ENCODE data around the gene NELL1.

NELL1 gene

DNA sequence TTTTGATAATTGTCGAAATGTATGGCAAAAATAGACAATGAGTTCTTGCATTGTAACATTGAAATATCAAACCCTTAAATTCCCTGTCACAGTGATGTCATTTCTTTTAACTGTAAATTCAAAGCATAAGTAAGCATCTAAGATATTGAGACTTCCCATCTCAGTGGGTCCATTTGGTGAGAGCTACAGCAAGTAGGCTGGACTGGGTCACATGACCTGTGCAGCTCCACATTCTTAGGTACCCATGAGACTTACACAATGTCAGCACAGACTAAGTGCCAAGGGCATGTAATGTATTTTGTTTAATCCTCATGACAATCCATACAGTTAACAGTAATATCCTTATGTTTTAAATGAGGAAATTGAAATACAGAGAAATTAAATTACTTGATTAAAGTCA, 210.7 kb downstream of the NELL1 start:
- no peak for DNase-seq

DNA sequence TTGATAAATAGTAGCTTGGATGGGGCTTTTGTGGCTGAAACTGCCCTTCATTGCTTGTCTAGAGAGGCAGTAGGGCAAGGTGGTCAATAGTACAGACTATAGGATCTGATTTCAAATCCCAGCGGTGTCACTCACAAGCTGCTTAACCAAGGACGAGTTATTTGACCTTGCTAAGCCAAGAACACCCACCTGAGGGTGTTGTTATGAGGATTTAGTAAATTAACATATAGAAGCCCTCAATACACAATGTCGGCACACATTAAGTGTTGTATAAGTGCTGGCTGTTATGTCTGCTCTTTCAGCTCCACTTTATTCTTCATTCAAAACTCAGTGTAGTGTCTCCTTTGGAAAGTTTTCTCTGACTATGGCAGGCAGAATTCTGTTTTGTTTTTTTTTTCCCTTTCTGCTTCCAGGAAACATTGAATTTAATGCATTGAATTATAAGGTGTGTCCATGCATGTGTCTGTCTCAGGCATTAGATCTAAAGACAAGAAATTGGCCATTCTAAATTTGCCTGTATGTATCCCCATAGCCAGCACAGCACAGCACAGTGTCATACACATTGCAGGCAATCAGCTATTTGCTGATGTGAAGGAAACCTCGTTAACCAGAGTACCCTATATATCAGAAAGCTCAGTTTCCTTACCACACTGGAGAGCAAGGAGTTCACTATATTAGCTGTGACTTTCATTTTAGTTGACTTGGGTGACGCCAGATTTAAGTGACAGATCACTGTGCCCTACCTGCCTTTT, 212.1 kb downstream of the NELL1 start:
- no peak for DNase-seq

DNA sequence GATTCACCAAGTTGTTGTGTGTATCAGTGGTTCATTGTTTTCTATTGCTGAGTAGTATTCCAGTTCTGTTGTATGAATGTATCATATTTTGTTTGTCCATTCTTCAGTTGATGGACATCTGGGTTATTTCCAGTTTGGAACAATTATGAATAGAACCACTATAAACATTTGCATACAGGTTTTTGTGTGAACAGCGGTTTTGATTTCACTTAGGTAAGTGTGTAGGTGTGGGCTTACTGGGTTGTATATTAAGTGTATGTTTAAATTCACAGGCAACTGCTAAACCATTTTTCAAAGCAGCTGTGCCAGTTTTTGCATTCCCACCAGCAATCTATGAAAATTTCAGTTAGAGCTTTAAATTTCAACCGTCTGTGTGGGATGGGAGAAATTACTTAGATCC, 217.8 kb downstream of the NELL1 start:
- DNase-seq, result no peak

DNA sequence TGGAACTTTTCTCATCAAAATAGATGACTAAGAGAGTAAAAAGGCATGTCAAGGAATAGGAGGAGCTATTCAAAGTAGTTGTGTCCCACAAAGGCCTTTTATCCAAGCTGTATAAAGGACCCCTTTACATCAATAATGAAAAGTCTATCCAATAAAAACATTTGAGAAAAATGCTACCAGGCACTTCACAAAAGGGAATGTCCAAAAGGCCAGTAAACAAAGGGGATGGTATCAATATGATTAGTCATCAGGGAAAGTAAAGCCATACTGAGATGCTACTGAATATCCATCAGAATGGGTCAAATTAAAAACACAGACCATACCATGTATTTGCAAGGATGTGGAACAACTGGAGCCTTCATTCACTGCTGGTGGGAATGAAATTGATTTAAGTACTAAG, 224.9 kb downstream of the NELL1 start:
- no peak for DNase-seq

GRCh38 chr11:20909995-20910726, 240.8 kb downstream of the NELL1 start:
- no peak for DNase-seq

DNA sequence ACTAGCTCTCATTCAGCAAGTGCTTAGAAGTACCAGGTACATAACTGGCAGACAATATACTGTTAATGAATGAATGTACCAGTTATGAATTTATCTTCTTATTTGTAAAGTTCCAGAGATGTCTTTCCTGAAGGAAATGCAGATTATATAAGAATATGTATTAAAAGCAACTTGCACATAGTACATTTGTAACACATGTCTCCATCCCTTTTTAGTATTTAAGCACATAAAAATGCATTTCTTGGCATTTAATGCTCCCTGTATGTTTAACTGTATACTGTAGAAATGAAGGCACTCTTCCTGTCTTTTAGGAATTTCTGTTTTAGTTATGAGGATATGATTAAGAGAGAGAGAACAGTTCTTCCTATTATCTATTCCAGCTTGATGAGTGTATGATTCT, 241.3 kb downstream of the NELL1 start:
- no peak for DNase-seq

- no peak for DNase-seq
These were observed 242.9 kb downstream of the NELL1 start for GRCh38 chr11:20912065-20912821.

DNA sequence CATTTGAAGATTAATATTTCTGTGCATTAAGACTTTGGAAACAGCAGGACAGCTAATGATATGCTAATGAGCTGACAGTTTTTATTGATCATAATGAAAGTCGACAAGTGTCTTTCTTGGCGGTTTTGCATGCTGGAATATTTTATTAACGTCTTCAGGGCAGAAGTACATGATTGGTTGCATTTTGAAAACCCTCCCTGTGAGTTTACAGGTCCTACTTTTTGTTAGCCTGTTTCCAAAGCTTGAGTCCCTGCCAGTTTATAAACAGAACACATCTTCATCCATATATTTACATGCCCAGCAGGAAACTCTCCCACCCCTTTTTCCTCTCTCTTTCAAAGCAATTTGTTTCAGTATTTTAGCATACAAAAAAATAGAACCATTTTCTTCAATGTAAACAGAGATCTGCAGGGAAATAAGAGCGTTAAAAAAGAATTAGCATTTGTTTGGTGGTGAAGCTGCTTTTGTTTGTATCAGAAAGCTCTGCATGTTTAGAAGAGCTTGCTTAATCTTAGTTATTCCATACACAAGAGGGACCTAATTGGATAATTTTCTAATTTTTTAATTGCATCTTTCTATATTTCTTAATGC, 243.6 kb downstream of the NELL1 start:
- no peak for DNase-seq

- DNase-seq, result no peak
These were observed 247.9 kb downstream of the NELL1 start for GRCh38 chr11:20917306-20917705.

- DNase-seq, result no peak
These were observed 257.6 kb downstream of the NELL1 start for GRCh38 chr11:20926799-20927540.

DNA sequence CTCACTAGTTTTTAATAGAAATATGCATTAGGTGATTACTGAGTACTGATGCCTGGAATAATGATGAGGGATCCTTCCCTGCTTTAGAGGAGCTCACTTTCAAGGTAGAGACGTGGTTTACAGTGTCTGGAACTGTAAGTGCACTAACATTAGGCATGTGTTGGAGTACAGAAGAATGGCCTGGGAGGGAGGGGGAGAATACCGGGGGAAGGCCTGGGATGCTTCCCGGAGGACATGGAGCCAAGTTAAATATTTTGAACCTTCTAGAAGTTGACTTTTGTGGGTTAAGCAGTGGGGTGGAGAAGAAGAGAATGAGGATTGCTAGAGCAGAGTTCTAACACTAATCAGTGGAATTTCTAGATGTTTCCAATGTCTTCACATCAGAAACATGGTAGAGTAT, 261.6 kb downstream of the NELL1 start:
- DNase-seq, result no peak

DNA sequence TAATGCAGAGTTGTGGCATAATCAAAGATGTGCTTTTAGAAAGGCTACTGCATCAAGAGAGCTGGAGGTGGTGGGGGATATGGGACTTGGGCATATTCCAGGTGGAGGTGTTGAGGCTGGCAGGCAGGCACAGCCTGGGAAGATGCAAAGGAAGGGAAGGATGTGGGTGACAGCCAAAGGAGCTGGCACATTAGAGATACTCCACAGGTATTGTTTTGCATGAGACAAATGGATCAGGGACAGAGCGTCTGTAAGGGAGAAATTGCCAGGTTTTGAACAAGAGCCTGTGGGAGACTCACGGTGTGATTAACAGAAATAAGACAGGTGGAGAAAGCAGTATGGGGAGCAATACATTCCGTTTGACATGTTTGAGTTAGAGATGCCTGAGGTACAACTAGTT, 263.7 kb downstream of the NELL1 start:
- DNase-seq, result no peak

GRCh38 chr11:20933958-20934357, 264.6 kb downstream of the NELL1 start:
- DNase-seq, result no peak

GRCh38 chr11:20934516-20934915, 265.1 kb downstream of the NELL1 start:
- DNase-seq, result no peak

GRCh38 chr11:20937826-20938225, 268.4 kb downstream of the NELL1 start:
- DNase-seq, result no peak

DNA sequence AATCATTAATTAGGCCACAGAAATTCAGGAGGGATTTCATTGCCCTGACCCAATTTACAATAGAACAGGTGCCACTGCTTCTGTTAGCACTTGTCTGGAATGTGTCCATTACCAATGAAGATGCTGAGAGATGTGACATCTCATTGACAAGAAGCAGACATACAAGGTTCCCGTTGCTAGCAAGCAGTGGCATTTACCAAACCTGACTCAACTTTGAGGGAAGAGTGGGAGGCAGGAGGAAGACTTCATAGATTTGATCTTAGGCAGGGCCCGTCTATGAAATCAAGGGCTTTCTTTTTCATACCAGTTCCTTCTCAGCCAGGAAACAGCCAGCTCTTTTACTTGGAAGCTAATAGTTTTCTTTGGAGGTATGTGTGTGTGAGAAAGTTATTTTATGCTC, 280.2 kb downstream of the NELL1 start:
- no peak for DNase-seq

DNA sequence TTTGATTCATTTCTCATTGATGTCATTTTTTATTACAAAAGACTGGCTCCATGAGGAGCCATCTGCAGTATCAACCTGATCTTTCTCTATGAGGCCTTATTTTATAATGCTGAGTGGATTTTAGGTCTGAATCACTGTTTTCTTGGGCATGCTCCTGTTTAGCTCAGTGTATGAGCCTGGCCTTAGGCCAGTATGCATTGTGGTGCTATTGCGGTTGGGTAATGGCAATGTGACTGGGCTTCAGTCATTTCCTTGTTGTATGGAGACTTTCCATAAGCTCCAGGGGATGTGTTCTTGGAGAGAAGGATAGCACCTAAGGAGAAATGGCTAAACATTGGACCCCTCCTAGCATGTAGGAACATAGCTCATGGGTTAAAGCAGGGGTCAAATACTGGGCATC, 293.2 kb downstream of the NELL1 start:
- no peak for DNase-seq

DNA sequence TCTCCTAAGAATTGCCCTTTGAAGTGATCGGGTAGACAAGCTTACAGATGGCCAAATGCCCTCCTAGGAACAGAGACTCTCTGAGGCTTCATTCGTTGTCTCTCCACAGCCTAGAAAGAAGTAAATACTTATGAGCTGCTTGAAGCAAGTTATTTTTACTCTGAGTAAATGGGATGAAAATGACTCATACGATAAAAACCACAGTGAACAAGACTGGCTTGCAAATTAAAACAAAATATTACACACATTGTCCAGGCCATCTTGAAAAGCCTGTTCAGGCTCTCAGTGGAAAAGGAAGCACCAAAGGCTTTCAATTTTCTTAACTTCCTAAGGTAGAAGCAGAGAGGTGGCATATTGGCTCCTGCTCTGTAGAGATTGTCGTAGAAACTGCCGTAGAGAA, 294.2 kb downstream of the NELL1 start:
- DNase-seq, result no peak

GRCh38 chr11:20964985-20965384, 295.6 kb downstream of the NELL1 start:
- DNase-seq, result no peak

- DNase-seq, result no peak
These were observed 297.1 kb downstream of the NELL1 start for GRCh38 chr11:20966489-20966888.

- DNase-seq, result no peak
These were observed 304.7 kb downstream of the NELL1 start for GRCh38 chr11:20973940-20974559.

DNA sequence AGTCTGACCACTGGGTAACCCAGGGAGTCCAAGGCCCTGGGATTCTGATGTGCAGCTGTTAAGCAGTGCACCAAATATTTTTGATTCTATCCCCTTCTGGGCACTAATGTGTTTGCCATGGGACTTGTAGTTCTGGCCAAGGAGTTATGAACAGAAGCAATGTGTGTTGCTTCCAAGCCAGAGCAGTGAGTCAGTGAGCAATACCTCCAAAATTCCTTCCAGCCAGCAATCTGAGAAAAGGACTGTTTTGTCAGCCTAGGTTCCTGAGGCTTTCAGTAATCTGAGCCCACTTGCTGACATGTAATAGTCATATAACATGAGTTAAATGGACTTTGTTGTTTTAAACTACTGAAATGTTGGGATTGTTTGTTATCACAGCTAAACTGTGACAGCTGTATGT, 311.4 kb downstream of the NELL1 start:
- DNase-seq, result no peak

All from right hindlimb (tissue), 1 donor.